NCI-H524 treated with DMSO at 0.1 percent for 48 hours (cell line): ENCODE measurements around the gene CDK14.
"Not testable (repeated sequence)": the region's sequence is repeated elsewhere in the genome, so short reads cannot be mapped to it uniquely, and the experiment has no call there.

Source experiments
- DNase-seq: peaks from one replicate; lab custom pipeline; 2025; lab: John Stamatoyannopoulos, UW

Gene CDK14

DNA sequence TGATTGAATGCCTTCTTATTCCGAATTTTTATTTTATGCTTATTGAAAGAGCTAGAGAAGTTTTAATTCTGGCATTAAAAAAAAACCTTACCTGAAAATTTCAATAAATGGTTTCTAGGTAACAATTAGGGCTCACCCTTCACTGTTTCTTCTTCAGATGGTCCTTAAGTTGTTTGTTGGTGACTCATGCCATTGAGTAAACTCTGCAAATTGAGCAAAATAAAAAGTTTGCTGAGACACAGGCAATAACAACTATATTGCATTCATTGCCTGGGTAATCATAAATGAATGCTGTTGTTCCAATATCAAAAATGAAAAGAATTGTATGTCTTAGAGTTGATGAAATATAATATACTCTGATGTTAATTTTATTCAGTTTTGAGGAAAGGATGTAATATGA is 300.3 kb downstream of the CDK14 start:
- DNase-seq, result no peak

DNA sequence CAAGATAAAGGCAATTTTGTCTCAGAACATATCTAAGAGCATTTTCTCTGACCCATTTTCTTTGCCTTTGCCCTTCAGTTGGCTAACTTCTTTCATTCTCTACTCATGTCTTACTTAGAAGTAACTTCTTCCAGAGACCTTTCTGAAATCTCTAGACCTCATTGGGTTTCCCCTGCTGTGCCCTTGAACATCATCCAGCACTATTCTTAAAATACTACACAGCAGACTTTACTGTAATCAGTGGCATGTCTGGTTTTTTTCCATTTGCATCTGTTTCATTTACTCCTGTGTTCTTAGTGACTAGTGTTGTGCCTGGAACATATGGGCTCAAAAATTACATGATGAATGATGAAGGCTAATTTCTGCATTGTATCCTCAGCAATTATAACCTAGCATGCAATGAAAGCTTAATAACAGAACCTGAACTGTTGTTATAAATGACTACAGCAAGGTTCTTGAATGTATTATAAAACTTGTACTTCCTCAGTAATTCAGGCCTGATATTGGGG is 301.9 kb downstream of the CDK14 start:
- DNase-seq, result no peak

DNA sequence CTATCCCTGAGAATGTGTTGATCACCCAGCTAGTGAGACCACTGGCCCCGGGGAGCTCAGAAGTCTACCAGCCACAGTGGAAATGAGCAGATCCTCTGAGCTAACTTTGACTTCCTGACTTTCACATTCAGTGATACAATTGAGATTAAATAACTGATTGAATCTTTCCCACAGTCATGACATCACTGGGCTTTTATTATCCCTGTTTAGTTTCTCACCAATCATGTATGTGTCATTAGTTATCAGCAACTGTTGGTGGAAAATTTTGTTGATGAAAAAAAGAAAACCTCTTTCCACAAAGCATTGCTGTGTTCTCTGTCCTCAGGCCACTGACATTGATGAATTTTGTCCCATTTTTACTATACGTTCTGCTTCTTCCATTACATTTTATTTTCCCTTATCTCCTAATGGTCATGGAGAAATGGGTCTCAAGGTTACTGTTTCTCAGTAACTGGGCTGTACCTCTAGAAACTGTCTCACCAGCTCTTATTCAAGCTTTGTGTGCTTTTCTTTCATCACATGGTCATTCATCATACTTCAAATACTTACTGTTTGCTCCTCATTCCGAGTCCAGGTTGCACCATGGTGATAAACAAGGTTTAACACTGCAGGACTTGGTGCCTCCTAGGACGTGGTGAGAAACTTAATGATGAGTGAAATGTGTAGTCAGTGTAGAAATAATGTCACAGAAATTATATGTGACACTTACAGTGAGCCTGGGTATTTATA is 304.7 kb downstream of the CDK14 start:
- no peak for DNase-seq

DNA sequence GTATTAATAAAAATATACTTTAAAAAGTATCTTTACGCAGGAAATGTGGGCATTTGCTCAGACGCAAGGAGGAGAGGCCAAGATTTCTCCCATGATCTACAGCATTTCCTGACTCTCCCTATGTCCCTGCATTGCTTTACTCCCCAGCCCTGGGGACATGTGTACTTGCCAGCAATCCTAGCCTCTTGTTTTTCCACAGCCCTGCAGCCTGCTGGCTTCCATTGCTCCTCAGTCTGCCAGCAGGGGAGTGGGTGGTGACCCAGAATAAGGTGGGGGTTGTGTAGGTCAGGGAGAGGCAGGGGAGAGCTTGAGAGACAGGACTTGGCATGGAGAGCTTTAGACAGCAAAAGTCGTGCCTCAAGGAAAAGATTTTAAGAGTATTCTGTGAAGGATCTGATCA is 307.7 kb downstream of the CDK14 start:
- no peak for DNase-seq

DNA sequence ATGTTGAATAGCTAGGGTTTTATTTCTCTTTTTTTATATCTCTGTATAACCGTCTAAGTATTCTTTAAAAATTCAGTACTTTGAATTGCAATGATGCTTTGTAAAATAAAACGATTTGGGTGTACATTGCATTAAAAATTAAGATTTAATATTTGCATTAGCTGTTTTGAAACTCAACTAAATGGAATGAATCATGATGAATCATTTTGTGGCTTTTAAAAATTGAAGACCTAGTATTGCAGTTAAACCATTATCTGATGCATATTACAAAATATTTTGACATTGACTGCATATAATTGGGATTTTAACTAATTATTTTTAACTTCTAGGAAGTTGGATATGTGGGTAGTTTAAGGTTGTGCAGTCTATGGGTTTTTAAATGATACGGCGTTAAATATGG is 314.0 kb downstream of the CDK14 start:
- DNase-seq, result no peak

DNA sequence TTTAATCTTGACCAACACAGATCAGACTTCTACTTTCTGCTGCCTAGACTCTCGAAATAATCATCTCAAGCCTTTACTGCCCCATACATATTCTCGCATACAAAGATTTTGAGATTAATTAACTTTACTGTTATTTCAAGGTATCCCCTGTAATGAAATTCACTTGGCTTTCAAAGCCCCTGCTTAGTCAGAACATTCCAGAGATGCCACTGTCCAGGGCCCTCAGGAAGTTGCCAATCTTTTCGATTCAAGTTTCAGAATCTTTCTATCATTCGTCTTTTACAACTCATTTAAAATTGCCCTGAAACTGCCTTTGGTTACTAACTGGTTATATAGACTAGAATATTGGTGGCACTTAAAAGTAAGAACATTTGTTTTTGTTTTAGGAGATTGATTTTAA is 320.2 kb downstream of the CDK14 start:
- DNase-seq, result no peak

DNA sequence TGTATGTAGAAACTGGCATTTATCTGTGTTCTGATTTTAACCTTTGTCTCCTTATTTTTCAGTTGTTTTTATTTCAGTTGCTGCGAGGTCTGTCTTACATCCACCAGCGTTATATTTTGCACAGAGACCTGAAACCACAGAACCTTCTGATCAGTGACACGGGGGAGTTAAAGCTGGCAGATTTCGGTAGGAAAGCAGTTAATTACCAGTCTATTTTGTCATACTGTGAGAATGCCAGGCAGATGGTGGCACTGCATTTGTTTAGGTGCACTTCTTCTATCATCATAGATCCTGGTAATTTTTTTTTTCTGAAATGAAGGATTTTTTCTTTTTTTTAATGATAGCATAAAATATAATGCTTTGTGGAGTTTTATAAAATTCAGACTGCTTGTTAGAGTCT is 321.4 kb downstream of the CDK14 start:
- no peak for DNase-seq

DNA sequence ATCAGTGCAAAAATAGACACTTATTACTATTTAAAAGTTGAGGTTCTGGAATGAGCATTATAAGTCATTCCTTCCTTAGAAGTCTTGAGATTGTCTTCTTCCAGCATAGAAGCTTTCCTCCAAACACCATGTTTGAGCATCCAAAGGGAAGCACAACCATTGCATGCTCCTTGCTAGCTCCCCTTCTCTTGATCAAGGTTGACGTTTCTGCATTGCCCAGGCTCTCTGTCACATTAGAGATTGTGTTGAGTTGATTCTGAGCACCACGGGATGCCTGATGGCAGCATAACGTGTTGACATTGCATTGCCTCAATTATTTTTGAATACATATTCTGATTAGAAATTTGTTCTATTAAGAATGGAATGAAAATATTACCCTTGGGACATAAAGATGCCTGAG is 322.2 kb downstream of the CDK14 start:
- DNase-seq, result no peak

DNA sequence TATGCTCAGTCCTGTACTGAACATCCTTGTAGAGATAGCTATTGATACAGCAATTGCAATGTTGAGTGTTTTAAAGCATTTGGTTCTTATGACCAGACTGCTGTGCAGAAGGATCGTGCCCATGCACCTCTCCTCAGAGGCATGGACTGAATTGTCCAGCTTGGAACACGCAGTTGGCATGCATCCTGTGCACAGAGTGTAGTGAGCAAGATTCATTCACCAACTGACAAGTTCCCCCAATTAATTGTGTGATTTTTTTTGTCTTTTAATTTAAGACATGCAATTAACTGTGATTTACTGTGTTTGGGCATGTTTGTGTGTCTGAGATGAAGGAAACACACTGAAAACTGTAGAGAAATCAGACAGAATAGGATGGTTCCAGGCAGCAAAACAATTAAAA is 323.7 kb downstream of the CDK14 start:
- no peak for DNase-seq

DNA sequence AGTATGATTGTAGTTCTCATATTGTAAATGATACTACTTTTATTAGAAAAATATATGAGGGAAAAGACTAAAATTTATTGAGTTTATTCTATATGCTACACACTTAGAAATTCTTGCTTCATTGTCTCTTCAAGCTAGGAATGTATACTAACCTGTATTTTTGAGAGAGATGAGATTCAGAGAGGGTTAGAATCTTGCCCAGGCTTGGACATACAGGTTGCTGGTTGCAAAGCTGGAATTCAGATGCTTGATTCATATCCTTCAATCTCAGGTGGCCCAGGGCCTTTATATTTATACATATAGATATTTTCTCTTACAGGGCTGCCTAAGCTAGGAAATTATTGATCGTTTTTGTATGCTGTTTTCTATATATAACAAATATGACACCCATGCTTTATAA is 324.2 kb downstream of the CDK14 start:
- no peak for DNase-seq

DNA sequence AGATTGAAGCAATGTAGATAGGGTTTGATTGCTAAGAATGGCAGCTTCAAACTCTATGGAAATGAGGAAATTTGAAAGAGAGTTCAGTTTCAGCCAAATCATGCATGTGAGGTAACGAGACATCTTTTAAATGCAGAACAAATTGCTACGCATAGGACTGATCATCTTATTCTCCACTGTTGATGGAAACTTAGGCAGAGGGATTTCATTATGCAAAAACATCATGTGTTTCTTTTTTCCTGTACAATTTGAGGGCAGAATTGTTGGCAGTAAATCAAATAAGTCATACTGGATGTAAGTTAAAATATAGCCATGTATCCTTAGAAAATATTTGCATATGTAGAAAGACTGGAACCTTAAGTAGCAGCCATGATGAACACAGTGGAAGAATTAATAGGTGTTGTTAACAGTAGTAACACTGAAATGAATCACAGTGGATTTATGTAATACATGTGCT is 327.4 kb downstream of the CDK14 start:
- no peak for DNase-seq

DNA sequence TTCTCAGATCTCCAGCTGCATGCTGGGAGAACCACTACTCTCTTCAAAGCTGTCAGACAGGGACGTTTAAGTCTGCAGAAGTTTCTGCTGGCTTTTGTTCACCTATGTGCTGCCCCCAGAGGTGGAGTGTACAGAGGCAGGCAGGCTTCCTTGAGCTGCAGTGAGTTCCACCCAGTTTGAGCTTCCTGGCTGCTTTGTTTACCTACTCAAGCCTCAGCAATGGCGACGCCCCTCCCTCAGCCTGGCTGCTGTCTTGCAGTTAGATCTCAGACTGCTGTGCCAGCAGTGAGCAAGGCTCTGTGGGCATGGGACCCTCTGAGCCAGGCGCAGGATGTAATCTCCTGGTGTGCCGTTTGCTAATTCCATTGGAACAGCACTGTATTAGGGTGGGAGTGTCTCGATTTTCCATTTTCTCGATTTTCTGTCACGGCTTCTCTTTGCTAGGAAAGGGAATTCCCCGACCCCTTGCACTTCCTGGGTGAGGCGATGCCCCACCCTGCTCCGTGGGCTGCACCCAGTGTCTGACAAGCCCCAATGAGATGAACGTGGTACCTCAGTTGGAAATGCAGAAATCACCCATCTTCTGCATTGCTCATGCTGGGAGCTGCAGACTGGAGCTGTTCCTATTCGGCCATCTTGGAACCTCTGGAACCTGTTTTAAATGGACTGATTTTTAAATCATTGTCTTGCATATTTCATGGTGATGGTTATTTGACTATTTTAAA is 332.7 kb downstream of the CDK14 start:
- DNase-seq, result not testable (repeated sequence)

DNA sequence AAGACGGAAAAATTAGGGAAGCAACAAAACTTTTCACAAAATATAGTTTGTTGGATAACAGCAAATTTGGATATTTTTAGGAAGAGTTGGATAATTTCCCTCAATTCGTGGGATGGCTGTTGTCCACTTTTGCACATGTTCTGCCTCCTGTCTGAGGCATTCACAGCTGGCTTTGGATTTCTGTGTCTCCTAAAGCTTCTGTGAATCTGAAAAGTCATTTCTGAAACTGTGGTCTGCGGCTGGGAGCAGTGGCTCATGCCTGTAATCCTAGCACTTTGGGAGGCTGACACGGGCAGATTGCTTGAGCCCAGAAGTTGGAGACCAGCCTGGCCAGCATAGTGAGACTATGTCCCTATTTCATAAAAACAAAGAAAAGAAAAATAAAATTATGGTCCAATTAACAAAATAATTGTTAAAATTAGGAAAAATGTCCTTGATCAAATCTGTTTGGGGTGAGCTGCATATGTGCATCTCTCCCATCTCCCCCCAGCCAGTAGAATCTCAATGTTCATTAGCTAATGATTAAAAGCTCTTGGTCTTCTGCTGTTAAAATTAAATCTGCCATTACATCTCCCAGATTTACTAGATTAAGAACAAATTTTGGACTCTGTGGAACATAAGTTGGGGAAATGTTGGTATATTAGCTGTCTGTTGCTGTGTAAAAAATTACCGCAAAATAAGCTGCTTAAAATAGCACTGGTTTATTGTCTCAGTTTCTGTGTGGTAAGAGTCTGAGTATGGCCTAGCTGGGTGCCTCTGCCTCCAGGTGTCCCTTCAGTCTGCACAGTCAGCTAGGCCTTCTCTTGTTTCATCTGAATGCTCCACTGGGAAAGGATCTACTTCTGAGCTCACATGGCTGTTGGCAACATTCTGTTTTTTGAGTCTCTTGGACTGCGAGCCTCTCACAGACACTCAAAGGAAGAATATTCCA is 336.1 kb downstream of the CDK14 start:
- DNase-seq, result no peak

DNA sequence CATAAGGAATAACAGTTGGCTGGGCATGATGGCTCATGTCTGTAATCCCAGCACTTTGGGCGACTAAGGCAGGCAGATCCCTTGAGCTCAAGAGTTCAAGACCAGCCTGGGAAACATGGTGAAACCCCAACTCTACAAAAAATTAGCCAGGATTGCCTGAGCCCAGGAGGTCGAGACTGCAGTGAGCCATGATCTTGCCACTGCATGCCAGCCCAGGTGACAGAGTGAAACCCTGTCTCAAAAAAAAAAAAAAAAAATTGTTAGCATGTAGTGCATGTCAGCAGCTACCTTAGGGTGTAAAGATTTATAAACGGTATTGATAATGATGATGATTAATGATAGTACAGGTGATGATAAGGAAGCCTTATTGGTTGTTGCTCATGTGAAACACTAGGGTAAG is 336.9 kb downstream of the CDK14 start:
- DNase-seq, result no peak

DNA sequence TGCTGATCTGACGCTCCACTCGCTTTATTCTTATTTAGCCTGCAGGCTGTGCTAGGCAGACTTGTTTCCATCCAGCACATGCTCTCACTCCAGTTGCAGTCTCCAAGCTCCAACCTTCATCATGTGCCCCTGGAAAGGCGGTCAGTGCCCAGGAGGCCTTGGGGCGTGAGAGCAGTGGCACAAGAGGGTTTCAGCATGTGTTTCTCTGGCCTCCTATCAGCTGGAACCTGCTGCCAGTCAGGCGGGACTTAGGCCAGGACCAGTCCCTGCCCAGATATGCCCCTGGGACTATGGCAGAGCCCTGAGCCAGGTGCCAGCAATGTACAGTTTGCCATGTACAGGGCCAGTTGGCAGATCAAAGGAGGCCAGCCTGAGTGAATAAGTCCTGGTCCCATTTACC is 337.9 kb downstream of the CDK14 start:
- DNase-seq, result no peak

DNA sequence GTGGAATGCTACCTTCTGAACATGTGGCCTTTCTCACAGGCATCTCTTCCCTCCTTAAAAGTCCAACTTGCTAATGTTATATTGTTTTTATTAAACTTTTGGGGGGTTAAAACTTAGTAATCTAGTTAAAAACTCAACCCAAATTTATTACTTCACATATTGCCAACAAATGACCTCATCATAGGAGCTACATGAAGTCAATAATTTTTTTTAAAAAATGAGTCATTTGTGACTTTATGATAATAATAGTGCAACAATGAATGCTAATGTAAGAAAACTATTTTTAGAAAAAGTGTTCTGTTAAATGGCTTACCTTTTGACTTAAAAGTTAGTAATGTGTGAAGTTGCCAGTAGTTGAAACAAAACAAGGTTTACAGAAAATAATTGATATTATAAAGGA is 342.2 kb downstream of the CDK14 start:
- DNase-seq, result no peak

DNA sequence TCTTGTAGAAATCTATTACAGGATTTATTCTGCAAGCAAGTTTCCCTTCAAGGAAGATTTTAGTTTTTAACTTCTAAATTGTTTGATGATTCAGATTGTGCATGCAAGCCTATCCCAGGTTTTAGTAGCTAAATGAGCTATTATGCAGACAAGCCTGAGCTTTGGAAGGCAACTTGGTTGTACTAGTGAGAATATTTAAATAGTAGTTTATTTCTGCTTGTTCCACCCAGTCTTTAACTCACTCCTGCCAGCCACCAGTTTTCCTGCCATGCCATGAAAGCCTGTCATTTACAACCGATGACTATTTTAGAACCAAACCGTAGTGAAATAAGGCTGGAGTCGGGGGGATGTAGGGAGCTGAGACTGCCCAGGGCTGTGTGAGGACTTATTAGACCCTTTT is 343.5 kb downstream of the CDK14 start:
- DNase-seq, result no peak

DNA sequence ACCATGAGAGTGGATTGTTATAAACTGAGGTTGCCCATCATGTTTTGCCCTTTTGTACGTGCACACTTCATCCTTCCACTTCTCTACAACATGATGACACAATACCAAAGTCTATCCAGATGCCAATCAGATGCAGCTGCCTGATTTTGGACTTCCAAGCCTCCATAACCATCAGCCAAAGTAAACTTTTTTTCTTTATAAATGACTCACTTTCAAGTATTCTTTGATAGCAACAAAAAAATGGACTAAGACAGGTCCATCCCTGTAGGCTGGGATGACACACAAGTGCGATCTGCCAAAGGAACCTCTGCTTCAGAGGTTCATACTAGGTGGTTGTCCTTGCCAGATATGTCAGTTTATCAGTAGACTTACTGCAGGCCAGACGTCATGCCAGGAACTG is 347.9 kb downstream of the CDK14 start:
- DNase-seq, result no peak

DNA sequence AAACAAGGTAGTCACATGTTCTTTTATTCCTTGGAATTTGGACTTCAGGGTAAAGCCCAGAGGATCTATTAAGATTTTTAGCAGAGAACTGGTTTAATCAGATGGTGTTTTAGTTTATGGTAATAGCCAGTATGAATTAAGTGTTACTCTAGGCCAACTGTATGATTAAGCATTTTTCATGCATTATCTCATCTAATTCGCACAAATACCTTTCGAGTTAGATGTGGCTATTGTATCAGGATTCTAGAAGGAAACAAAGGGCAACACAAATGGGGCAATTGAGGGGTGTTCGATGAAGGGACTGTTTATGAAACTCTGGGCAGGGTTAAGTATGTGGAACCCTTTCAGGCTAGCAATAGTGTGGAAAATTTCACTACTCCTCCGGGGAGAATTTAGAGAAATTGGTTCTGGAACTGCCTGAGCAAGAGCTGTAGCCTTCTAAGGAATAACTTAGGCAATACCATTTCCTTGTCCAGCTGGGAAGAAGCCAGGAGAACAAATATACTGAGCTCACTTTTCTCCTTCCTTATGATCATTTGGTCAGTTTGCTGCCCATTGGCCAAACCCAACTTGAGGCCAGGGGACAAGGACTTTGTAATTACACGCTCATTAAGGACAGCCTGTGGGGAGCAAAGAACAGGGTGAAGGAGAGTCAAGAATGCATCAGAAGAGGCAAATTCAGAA is 349.1 kb downstream of the CDK14 start:
- DNase-seq, result no peak

DNA sequence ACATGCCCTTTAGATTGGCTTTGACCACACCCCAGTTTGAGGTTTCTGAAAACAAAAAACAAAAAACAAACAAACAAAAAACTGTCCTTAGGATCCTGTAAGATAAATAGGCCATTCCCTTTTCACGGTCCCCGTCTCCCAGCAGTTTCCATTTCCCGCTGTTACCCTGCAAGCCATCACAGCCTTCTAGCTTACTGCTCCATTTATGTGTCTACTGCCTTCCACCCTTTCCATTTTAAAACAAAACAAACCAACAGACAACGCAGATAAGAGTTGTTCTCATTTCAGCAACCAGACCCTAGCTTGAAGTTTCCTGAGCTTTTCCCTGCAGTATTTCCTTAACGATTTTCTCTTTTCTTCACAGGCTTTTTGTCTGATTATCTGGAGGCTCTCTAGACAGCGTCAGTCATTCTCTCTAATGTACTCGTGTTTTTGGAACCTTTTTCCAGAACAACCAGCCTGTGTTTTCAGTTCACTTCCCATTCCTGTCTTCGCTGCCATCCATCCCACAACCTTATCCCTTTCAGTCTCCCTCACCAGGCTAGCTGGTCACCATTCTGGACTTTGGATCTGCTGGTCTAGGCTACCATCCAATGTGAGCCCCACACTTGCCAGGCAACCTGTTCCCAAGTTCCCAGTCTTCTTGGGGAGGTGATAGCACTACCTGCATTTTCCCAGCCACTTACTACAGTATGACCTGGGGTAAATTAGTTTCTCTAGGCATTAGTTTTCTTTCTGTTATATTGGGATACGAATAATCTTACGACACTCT is 350.8 kb downstream of the CDK14 start:
- DNase-seq, result no peak

DNA sequence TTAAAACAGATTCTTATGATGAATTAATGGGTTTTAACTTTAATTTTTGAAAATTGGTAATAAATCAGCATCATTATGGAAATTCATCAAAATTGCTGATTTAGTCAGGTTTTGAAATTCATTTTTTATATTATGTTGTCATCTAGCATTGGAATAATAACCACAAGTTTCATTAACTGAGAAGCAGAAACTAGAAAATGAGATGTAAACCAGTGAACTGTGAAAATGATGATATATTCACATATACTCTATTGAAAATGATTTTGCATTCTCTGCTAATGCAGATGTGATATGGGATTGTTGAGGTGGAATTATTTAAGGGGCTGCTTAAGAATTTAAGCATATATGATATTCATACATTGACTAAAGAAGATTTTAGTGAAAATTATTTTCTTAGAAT is 352.0 kb downstream of the CDK14 start:
- DNase-seq, result no peak
